ENCODE measurements around the gene KRT83.

GRCh38 chr12:52369211-52369610 lies 48.0 kb upstream of the KRT83 start:
- no peak for TF ChIP-seq POLR2A (IDR thresholded peaks at IDR 0.05)
- no peak for TF ChIP-seq CTCF (IDR thresholded peaks at IDR 0.05)
